ENCODE measurements around the gene POLD2. TPM values are rescaled to one million over a fixed set of nuclear protein-coding genes. Genes with fewer than 3 reads are reported as not detected.

Gene POLD2
- total and polyA plus RNA-seq, 2 of the 4 experiments (the other 2 are of a cell fraction) = 142 to 163 TPM

DNA sequence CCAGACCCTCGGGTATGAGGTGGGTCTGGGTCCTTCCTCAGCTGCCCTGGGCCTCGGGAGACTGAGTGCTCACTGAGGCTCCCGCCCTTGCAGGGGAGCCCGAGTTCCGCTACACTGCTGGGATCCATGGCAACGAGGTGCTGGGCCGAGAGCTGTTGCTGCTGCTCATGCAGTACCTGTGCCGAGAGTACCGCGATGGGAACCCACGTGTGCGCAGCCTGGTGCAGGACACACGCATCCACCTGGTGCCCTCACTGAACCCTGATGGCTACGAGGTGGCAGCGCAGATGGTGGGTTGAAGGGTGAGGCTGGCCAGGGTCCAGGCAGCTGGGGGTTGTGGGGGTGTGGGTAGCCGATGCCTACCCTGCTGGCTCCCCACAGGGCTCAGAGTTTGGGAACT, 11.6 kb downstream of the POLD2 start:
- Histone ChIP-seq H3K4ac (ENCODE audit: low read depth, low read length) (no peak overlapping the region), H3K23ac (ENCODE audit: low read depth, low read length) (no peak overlapping the region), H3K9me3 (ENCODE audit: control insufficient read depth, insufficient read depth, low read length) (no peaks in the 10 kb centered on the region), H2AK5ac (ENCODE audit: low read depth, low read length) (no peak overlapping the region), H4K5ac (ENCODE audit: low read depth, low read length) (no peak overlapping the region), H3K14ac (replicated peaks; ENCODE audit: low read depth, low read length) (no peak overlapping the region), H2BK5ac (ENCODE audit: low read depth, low read length, poor library complexity, severe bottlenecking) (no peak overlapping the region), H3K4me1 (ENCODE audit: control insufficient read depth, insufficient read depth, low read length) (no peaks in the 10 kb centered on the region), H2AFZ (replicated peaks; ENCODE audit: low read length, poor library complexity) (no peak overlapping the region), H2BK120ac (ENCODE audit: low read depth, low read length) (no peak overlapping the region), H2BK20ac (ENCODE audit: low read depth, low read length) (no peak overlapping the region), H3K4me2 (ENCODE audit: low read depth, low read length) (no peak overlapping the region), H2AK9ac (replicated peaks; ENCODE audit: low read depth, low read length, poor library complexity) (no peak overlapping the region), H3K56ac (ENCODE audit: extremely low read depth, insufficient read depth, low read length) (no peak overlapping the region), H3K9ac (ENCODE audit: low read depth, low read length) (no peak overlapping the region), H3K18ac (ENCODE audit: low read depth, low read length) (no peak overlapping the region), H4K8ac (ENCODE audit: low read depth in 2 of 2, low read length in 2 of 2) (no peak overlapping the region), H3K4me3 (ENCODE audit: insufficient read depth, low read depth, low read length) (no peak overlapping the region), H3K9me1 (ENCODE audit: insufficient read depth, low read length) (no peaks in the 10 kb centered on the region), H3K36me3 (ENCODE audit: control insufficient read depth, insufficient read depth, low read length) (peaks cover 16% of the 10 kb centered on the region), H3K27ac (ENCODE audit: insufficient read depth, low read length) (no peak overlapping the region), H2BK15ac (ENCODE audit: low read depth, low read length) (no peak overlapping the region), H3K27me3 (ENCODE audit: control insufficient read depth, insufficient read depth, low read length) (no peaks in the 10 kb centered on the region), H4K20me1 (ENCODE audit: insufficient read depth, low read length) (no peaks in the 10 kb centered on the region), H4K91ac (ENCODE audit: insufficient read depth, low read depth, low read length) (no peak overlapping the region), H3K79me1 (ENCODE audit: low read depth in 1 of 2, low read length in 2 of 2) (no peaks in the 10 kb centered on the region)
- no TSS peak for BruUV-seq (replicated peaks)
- POLR2A ChIA-PET (ENCODE audit: unreplicated experiment) = no interaction called here
- TF ChIP-seq NFE2L2 (IDR thresholded peaks at IDR 0.05; ENCODE audit: low read depth, low read length) (no peak), RFX5 (IDR thresholded peaks at IDR 0.05; ENCODE audit: low read depth, low read length) (no peak), SMC3 (IDR thresholded peaks at IDR 0.05; ENCODE audit: low read depth, low read length) (no peak), CEBPB (IDR thresholded peaks at IDR 0.05; ENCODE audit: low read depth, low read length) (no peak), ELK1 (IDR thresholded peaks at IDR 0.05; ENCODE audit: borderline replicate concordance, low read depth, low read length) (no peak), MAZ (IDR thresholded peaks at IDR 0.05; ENCODE audit: borderline replicate concordance, low read depth, low read length) (no peak), POLR2A (IDR thresholded peaks at IDR 0.05; ENCODE audit: low read depth, low read length) (no peak), CHD1 (IDR thresholded peaks at IDR 0.05; ENCODE audit: low read depth, low read length) (no peak), RCOR1 (IDR thresholded peaks at IDR 0.05; ENCODE audit: insufficient replicate concordance, low read length) (no peak)
- TF ChIP-seq, protein P1, sequence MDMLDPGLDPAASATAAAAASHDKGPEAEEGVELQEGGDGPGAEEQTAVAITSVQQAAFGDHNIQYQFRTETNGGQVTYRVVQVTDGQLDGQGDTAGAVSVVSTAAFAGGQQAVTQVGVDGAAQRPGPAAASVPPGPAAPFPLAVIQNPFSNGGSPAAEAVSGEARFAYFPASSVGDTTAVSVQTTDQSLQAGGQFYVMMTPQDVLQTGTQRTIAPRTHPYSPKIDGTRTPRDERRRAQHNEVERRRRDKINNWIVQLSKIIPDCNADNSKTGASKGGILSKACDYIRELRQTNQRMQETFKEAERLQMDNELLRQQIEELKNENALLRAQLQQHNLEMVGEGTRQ (IDR thresholded peaks at IDR 0.05; ENCODE audit: low read depth, low read length) = no peak
- TF ChIP-seq, protein P2, sequence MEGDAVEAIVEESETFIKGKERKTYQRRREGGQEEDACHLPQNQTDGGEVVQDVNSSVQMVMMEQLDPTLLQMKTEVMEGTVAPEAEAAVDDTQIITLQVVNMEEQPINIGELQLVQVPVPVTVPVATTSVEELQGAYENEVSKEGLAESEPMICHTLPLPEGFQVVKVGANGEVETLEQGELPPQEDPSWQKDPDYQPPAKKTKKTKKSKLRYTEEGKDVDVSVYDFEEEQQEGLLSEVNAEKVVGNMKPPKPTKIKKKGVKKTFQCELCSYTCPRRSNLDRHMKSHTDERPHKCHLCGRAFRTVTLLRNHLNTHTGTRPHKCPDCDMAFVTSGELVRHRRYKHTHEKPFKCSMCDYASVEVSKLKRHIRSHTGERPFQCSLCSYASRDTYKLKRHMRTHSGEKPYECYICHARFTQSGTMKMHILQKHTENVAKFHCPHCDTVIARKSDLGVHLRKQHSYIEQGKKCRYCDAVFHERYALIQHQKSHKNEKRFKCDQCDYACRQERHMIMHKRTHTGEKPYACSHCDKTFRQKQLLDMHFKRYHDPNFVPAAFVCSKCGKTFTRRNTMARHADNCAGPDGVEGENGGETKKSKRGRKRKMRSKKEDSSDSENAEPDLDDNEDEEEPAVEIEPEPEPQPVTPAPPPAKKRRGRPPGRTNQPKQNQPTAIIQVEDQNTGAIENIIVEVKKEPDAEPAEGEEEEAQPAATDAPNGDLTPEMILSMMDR (conservative IDR thresholded peaks at IDR 0.05; ENCODE audit: low read depth, low read length) = no peak
- in situ Hi-C loops (cut with MboI; ENCODE audit: low sequenced_read_pairs) = no loop called here
- DNase-seq = no peak
- dilution Hi-C loops (cut with HindIII; ENCODE audit: low sequenced_read_pairs, unreplicated experiment) = no loop called here
- intact Hi-C loops (cut with micrococcal nuclease) = no loop called here
- CTCF ChIA-PET = no interaction called here
- ATAC-seq (ENCODE audit: low read depth) = no peak
- 96% methylated on average over 9 of the region's 16 CpGs; no CpG with 5 or more reads in 1 of the 2 experiments for WGBS, 2 experiments (ENCODE audit: extremely low coverage in 2 of 2, insufficient read length in 1 of 2)
